ENCODE measurements around the gene ASAP3.

The ASAP3 gene

DNA sequence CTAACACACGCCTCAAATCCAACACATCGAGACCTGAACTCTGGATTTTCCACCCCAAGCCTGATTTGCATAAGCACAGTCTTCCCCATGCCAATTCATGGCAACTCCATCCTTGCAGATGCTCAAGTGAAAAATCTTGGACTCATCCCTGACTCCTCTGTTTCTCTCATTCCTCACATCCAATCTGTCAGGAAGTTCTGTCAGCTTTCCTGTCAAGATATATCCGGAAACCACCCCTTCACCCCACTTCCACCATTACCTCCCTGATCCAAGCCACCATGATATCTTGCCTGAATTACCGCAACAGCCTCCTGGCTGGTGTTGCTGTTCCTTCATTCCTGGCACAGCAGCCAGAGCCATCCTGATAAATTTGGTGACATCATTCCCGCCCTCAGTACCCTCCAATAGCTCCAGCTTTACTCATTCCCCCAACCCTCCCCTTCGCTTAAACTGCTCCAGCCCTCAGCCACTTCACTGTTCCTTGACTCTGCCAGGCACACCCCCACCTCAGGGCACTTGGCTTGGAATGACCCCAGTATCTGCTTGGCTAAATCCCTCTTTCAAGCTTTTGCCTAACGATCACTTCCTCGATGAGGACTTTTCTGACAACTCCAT, 76.9 kb downstream of the ASAP3 start:
- TF ChIP-seq, protein P1, sequence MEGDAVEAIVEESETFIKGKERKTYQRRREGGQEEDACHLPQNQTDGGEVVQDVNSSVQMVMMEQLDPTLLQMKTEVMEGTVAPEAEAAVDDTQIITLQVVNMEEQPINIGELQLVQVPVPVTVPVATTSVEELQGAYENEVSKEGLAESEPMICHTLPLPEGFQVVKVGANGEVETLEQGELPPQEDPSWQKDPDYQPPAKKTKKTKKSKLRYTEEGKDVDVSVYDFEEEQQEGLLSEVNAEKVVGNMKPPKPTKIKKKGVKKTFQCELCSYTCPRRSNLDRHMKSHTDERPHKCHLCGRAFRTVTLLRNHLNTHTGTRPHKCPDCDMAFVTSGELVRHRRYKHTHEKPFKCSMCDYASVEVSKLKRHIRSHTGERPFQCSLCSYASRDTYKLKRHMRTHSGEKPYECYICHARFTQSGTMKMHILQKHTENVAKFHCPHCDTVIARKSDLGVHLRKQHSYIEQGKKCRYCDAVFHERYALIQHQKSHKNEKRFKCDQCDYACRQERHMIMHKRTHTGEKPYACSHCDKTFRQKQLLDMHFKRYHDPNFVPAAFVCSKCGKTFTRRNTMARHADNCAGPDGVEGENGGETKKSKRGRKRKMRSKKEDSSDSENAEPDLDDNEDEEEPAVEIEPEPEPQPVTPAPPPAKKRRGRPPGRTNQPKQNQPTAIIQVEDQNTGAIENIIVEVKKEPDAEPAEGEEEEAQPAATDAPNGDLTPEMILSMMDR (IDR thresholded peaks at IDR 0.05; ENCODE audit: low read depth, low read length), result no peak
- no peak for DNase-seq (ENCODE audit: extremely low read depth, low read depth)

- TF ChIP-seq, protein P1 (IDR thresholded peaks at IDR 0.05; ENCODE audit: low read depth, low read length), result no peak
- DNase-seq (ENCODE audit: extremely low read depth, low read depth), result no peak
Measured at GRCh38 chr1:23405946-23406345, 78.0 kb downstream of the ASAP3 start.

DNA sequence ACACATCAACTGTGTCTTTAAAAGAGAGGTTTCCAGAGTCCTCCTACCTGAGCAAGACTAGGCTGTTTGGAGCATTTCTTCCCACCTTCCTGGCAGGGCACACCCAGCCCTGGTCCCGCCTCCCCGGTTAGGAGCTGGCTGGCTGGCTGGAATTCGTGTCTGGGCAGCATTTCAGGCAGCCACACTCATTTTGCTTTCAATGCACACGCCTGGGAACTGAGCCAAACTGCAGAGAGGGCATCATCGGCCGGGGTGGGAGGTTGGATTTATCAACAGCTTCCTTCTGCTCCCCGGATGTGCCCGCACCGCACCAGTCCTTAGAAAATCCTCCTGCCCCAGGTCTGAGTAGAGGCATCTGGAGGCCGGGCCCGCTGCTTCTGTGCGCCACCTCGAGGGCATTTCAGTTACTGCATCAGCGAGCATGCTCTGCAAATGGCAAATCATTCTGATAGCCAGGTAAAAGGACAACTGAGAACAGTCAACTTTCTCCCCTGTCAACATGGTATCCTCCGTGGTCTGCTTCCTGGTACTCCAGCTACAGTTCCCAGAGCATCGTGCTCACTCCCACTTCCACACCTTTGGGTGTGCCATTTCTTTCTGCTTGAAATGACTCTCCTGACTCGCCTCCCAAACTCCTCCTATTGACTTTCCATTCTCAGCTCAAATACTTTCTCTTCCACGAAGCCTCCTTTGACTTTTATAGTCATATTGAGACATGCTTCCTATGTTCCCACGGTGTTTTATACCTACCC, 80.1 kb downstream of the ASAP3 start:
- DNase-seq (ENCODE audit: extremely low read depth, low read depth), result peak; percentile 81
- TF ChIP-seq, protein P1 (IDR thresholded peaks at IDR 0.05; ENCODE audit: low read depth, low read length), result peak; percentile 97

- TF ChIP-seq, protein P1 (IDR thresholded peaks at IDR 0.05; ENCODE audit: low read depth, low read length), result no peak
- DNase-seq (ENCODE audit: extremely low read depth, low read depth), result no peak
Measured at GRCh38 chr1:23403355-23403734, 80.6 kb downstream of the ASAP3 start.

DNA sequence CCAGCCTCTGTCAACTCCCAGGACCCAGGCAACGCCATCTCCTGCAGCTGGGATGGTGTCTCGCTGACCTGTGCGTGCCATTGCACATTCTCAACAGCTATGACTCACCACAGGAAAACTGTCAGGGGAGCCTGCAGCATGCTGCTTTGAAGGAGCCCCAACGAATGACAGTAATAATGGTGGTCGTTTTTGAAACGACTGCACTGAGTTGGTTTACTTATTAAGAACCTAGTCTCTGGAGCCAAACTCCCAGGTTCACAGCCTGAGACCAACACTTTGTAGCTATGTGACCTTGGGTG, 81.0 kb downstream of the ASAP3 start:
- TF ChIP-seq, protein P1 (IDR thresholded peaks at IDR 0.05; ENCODE audit: low read depth, low read length), result no peak
- no peak for DNase-seq (ENCODE audit: extremely low read depth, low read depth)

DNA sequence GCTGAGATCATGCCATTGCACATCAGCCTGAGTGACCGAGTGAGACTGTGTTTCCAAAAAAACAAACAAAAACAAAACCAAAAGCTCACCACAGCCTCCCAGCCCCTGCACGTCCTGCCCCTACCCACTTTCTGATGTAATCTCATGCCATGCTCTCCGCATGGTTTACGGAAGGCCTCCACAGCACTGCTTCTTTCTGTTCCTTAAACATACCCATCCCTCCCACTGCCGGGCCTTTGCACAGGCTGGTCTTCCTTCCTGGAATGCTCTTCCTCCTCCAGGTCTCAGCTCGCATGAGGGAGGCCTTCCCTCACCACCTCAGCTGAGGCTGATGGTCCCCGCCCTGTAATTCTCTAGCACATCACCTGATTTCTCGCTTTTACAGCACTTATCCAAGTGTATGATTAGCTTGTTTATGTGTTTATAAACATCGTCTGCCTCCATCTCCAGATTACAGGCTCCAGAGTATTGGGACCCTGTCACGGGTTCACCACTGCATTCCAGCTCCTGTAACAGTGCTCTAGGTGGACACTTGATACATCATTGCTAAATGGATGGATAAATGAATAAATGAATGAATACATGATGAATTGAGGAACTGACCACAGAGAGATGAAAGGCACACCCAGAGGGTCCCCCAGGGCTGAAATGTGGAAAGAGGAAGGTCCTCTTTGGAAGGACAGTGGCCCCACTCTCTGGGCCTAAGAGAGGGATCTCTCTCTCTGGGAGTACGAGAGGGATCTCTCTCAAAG, 81.5 kb downstream of the ASAP3 start:
- DNase-seq (ENCODE audit: extremely low read depth, low read depth), result no peak
- TF ChIP-seq, protein P1 (IDR thresholded peaks at IDR 0.05; ENCODE audit: low read depth, low read length), result no peak

DNA sequence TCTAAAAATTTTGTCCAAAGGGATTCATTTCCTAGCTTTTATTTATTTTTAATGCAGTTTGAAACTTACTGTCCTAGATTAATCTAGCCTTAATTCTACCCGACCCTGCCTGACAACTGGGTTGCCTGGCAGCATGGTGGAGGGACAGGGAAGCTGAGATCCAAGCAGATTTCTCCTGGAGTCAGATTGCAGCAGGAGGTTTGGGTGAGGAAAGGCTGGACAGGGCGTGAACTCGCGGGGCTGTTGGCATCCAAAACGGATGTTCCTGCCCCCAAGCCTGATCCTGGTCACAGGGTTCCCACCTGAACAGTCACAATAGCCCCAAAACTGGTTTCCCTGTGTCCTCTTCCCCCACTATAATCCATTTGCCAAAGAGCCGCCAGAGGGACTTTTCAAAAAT, 82.7 kb downstream of the ASAP3 start:
- TF ChIP-seq, protein P1 (IDR thresholded peaks at IDR 0.05; ENCODE audit: low read depth, low read length), result no peak
- DNase-seq (ENCODE audit: extremely low read depth, low read depth), result no peak

All from AG09319 (cell line).